H9 (cell line): Measurements from ENCODE around the gene TRPM3. TPM values are rescaled to one million over a fixed set of nuclear protein-coding genes. Genes with fewer than 3 reads are reported as not detected.

Source experiments
- DNase-seq: peaks from one replicate; pipeline ENCODE4 v3.0.0-alpha.2; 2017
- H2AFZ ChIP-seq: one replicate; pipeline ENCODE4 v1.6.1; 2013; ENCODE audit warnings: mild to moderate bottlenecking, low read length, control low read depth, moderate library complexity
- H2AK5ac ChIP-seq: 2 replicates; pipeline ENCODE4 v1.6.1; 2013; ENCODE audit warnings: low read length, control low read depth, mixed read lengths; ENCODE audit not compliant: insufficient read length
- H2BK120ac ChIP-seq: one replicate; pipeline ENCODE4 v1.6.1; 2013; ENCODE audit warnings: low read depth, mild to moderate bottlenecking, low read length, control low read depth, inconsistent platforms; ENCODE audit not compliant: poor library complexity, severe bottlenecking
- H2BK12ac ChIP-seq: 2 replicates; pipeline ENCODE4 v1.6.1; 2013; ENCODE audit warnings: low read length, control low read depth, mixed read lengths, low read depth; ENCODE audit not compliant: insufficient read length
- H2BK15ac ChIP-seq: 2 replicates; pipeline ENCODE4 v1.6.1; 2013; ENCODE audit warnings: low read depth, low read length, control low read depth
- H2BK20ac ChIP-seq: one replicate; pipeline ENCODE4 v1.6.1; 2013; ENCODE audit warnings: low read depth, mild to moderate bottlenecking, low read length, control low read depth, inconsistent platforms; ENCODE audit not compliant: poor library complexity, severe bottlenecking
- H2BK5ac ChIP-seq: 2 replicates; pipeline ENCODE4 v1.6.1; 2013; ENCODE audit warnings: low read length, control low read depth, mixed read lengths; ENCODE audit not compliant: insufficient read length
- H3K14ac ChIP-seq: 2 replicates; pipeline ENCODE4 v1.6.1; 2013; ENCODE audit warnings: low read length, control low read depth; ENCODE audit not compliant: insufficient read depth
- H3K18ac ChIP-seq: 2 replicates; pipeline ENCODE4 v1.6.1; 2013; ENCODE audit warnings: low read depth, mild to moderate bottlenecking, mixed read lengths, low read length, control low read depth; ENCODE audit not compliant: insufficient read length
- H3K23ac ChIP-seq: 2 replicates; pipeline ENCODE4 v1.6.1; 2013; ENCODE audit warnings: low read length, control low read depth, mixed read lengths, low read depth; ENCODE audit not compliant: insufficient read length
- H3K23me2 ChIP-seq: 2 replicates; pipeline ENCODE4 v1.6.1; 2013; ENCODE audit warnings: low read depth, mild to moderate bottlenecking, mixed read lengths, low read length, control low read depth; ENCODE audit not compliant: insufficient read length, poor library complexity, severe bottlenecking
- H3K27ac ChIP-seq: 2 replicates; pipeline ENCODE4 v1.5.1; 2013; ENCODE audit warnings: low read length, control low read depth, mixed read lengths, low read depth; ENCODE audit not compliant: insufficient read length
- H3K27me3 ChIP-seq: 2 replicates; pipeline ENCODE4 v1.6.1; 2013; ENCODE audit warnings: low read length, control low read depth, inconsistent platforms; ENCODE audit not compliant: insufficient read depth
- H3K4ac ChIP-seq: 2 replicates; pipeline ENCODE4 v1.6.1; 2013; ENCODE audit warnings: low read depth, mild to moderate bottlenecking, control low read depth, inconsistent platforms, low read length, moderate library complexity
- H3K4me1 ChIP-seq: 2 replicates; pipeline ENCODE4 v1.6.1; 2013; ENCODE audit warnings: low read length, control low read depth, inconsistent platforms; ENCODE audit not compliant: insufficient read depth
- H3K4me2 ChIP-seq: 2 replicates; pipeline ENCODE4 v1.6.1; 2013; ENCODE audit warnings: low read length, control low read depth, mixed read lengths; ENCODE audit not compliant: insufficient read length, insufficient read depth
- H3K56ac ChIP-seq: 2 replicates; pipeline ENCODE4 v1.6.1; 2013; ENCODE audit warnings: low read depth, mild to moderate bottlenecking, mixed read lengths, low read length, control low read depth; ENCODE audit not compliant: insufficient read length
- H3K79me1 ChIP-seq: 2 replicates; pipeline ENCODE4 v1.6.1; 2013; ENCODE audit warnings: low read depth, mild to moderate bottlenecking, moderate library complexity, low read length, control low read depth, inconsistent platforms; ENCODE audit not compliant: insufficient read depth, poor library complexity, severe bottlenecking
- H3K79me2 ChIP-seq: 2 replicates; pipeline ENCODE4 v1.6.1; 2013; ENCODE audit warnings: low read length, control low read depth, inconsistent platforms; ENCODE audit not compliant: insufficient read depth
- H3K9ac ChIP-seq: 2 replicates; pipeline ENCODE4 v1.6.1; 2013; ENCODE audit warnings: low read length, control low read depth, mixed read lengths; ENCODE audit not compliant: insufficient read length; ENCODE audit errors: extremely low read depth
- H3K9me3 ChIP-seq: one replicate; pipeline ENCODE4 v1.6.1; 2013; ENCODE audit warnings: low read depth, low read length, inconsistent platforms; ENCODE audit not compliant: control insufficient read depth
- H3T11ph ChIP-seq: one replicate; pipeline ENCODE4 v1.6.1; 2013; ENCODE audit warnings: mild to moderate bottlenecking, low read length, control low read depth, inconsistent platforms
- H4K20me1 ChIP-seq: one replicate; pipeline ENCODE4 v1.6.1; 2013; ENCODE audit not compliant: control insufficient read depth, insufficient read length, insufficient read depth
- H4K5ac ChIP-seq: 2 replicates; pipeline ENCODE4 v1.6.1; 2013; ENCODE audit warnings: low read depth, mild to moderate bottlenecking, mixed read lengths, low read length, control low read depth; ENCODE audit not compliant: insufficient read length
- H4K8ac ChIP-seq: replicated peaks from 2 replicates; pipeline ENCODE4 v1.6.1; 2013; ENCODE audit warnings: low read length, control low read depth, mixed read lengths, low read depth; ENCODE audit not compliant: insufficient read length
- H4K91ac ChIP-seq: 2 replicates; pipeline ENCODE4 v1.6.1; 2013; ENCODE audit warnings: low read depth, mild to moderate bottlenecking, moderate library complexity, mixed read lengths, low read length, control low read depth; ENCODE audit not compliant: insufficient read length
- H3K27ac Mint-ChIP-seq, 3 experiments: 2 replicates in 2 of 3; 3 replicates in 1 of 3; pipeline ENCODE4 v1.8.0; 2020 to 2021; ENCODE audit warnings: mixed read lengths in 3 of 3, mild to moderate bottlenecking in 1 of 3, moderate library complexity in 1 of 3
- H3K27me3 Mint-ChIP-seq: 2 replicates; pipeline ENCODE4 v1.8.0; 2021; ENCODE audit warnings: low read depth, mild to moderate bottlenecking, moderate library complexity, mixed read lengths
- H3K36me3 Mint-ChIP-seq, 3 experiments: 2 replicates in 2 of 3; 3 replicates in 1 of 3; pipeline ENCODE4 v1.8.0; 2020 to 2021; ENCODE audit warnings: low read depth in 3 of 3, mixed read lengths in 3 of 3; ENCODE audit not compliant: insufficient read depth in 1 of 3
- H3K4me1 Mint-ChIP-seq, 2 experiments: 2 replicates each; pipeline ENCODE4 v1.8.0; 2020; ENCODE audit warnings: mixed read lengths in 2 of 2
- H3K4me3 Mint-ChIP-seq, 2 experiments: 2 replicates in 1 of 2; 3 replicates in 1 of 2; pipeline ENCODE4 v1.8.0; 2020 to 2021; ENCODE audit warnings: mild to moderate bottlenecking in 2 of 2, mixed read lengths in 2 of 2, moderate library complexity in 1 of 2
- H3K9me3 Mint-ChIP-seq, 2 experiments: 2 replicates in 1 of 2; 3 replicates in 1 of 2; pipeline ENCODE4 v1.8.0; 2020; ENCODE audit warnings: mild to moderate bottlenecking in 2 of 2, mixed read lengths in 2 of 2, moderate library complexity in 1 of 2
- WGBS: extraction: QIAGEN DNeasy Blood & Tissue Kit; methylation state at CpG from one replicate; pipeline ENCODE4 v1.1.7; 2013; ENCODE audit warnings: missing lambda C conversion rate, low lambda C conversion rate, mixed read lengths; ENCODE audit not compliant: insufficient read length; ENCODE audit errors: extremely low coverage; 5-methylcytosine and 5-hydroxymethylcytosine counted together
- total RNA-seq: library from RNA; stranded (reverse); gene quantifications from 2 replicates; pipeline ENCODE4 v1.2.1, GENCODE V29; 2021
- TF ChIP-seq, protein P1 (sequence below): fragments of 200-600 bp; sonication (generic); conservative IDR thresholded peaks from 3 replicates; pipeline ENCODE4 v1.8.0; 2021; ENCODE audit warnings: antibody characterized with exemption, mild to moderate bottlenecking

TRPM3 gene
- total RNA-seq, 1 experiment from 2014 or later, result 10.3 TPM

DNA sequence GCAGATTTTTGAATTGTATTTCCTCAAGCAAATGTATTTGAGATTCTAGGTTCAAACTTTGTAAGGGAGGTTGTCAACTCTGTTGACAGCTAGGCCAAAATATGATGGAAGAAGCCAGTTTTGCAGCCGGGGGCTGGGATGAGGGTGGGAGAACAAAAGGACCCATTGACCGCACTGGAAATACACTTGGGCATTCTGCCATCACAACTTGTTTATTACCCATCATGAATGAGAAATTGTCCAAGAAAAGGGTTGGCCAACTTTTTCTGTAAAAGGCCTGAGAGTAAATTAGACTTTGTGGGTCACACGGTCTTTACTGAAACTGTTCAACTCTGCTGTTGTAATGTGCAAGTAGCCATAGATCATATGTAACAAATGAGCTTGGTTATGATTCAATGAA, 485.6 kb downstream of the TRPM3 start:
- Mint-ChIP-seq H3K9me3 (no peaks in the 10 kb centered on the region), H3K27ac (no peak overlapping the region)
- WGBS, result no CpG with 5 or more reads among the region's 3 CpGs

More for the DNA sequence above, 485.6 kb downstream of the TRPM3 start:
- Histone ChIP-seq H3K79me1 (no peaks in the 10 kb centered on the region), H3K4me2 (no peak overlapping the region), H2BK20ac (no peak overlapping the region), H3T11ph (no peak overlapping the region), H2BK120ac (no peak overlapping the region), H4K5ac (no peak overlapping the region), H3K4ac (no peak overlapping the region), H3K79me2 (no peaks in the 10 kb centered on the region), H3K4me1 (peaks cover 2% of the 10 kb centered on the region; the same call in 1 of the 2 replicates), H2AK5ac (no peak overlapping the region), H3K23ac (no peak overlapping the region), H2BK12ac (no peak overlapping the region), H4K20me1 (no peaks in the 10 kb centered on the region), H3K9me3 (no peaks in the 10 kb centered on the region), H3K27me3 (no peaks in the 10 kb centered on the region), H4K8ac (no peak overlapping the region), H4K91ac (no peak overlapping the region), H3K9ac (no peak overlapping the region), H3K14ac (no peak overlapping the region), H3K27ac (no peak overlapping the region), H2BK15ac (no peak overlapping the region), H2BK5ac (no peak overlapping the region), H3K23me2 (no peaks in the 10 kb centered on the region), H3K56ac (no peak overlapping the region), H2AFZ (no peak overlapping the region), H3K18ac (no peak overlapping the region)
- no peaks in the 10 kb centered on the region for H3K27me3 Mint-ChIP-seq
- H3K4me3 Mint-ChIP-seq, result no peak overlapping the region
- TF ChIP-seq, protein P1, sequence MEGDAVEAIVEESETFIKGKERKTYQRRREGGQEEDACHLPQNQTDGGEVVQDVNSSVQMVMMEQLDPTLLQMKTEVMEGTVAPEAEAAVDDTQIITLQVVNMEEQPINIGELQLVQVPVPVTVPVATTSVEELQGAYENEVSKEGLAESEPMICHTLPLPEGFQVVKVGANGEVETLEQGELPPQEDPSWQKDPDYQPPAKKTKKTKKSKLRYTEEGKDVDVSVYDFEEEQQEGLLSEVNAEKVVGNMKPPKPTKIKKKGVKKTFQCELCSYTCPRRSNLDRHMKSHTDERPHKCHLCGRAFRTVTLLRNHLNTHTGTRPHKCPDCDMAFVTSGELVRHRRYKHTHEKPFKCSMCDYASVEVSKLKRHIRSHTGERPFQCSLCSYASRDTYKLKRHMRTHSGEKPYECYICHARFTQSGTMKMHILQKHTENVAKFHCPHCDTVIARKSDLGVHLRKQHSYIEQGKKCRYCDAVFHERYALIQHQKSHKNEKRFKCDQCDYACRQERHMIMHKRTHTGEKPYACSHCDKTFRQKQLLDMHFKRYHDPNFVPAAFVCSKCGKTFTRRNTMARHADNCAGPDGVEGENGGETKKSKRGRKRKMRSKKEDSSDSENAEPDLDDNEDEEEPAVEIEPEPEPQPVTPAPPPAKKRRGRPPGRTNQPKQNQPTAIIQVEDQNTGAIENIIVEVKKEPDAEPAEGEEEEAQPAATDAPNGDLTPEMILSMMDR, result no peak
- H3K4me1 Mint-ChIP-seq, result peaks cover 9 to 19% of the 10 kb centered on the region in 2 experiments
- H3K36me3 Mint-ChIP-seq, result no peaks in the 10 kb centered on the region
- DNase-seq, result no peak
